Naive B cell (primary cell): Measurements from ENCODE around the gene PLEKHA3. TPM values are rescaled to one million over a fixed set of nuclear protein-coding genes. Genes with fewer than 3 reads are reported as not detected.

ENCODE experiments used
- ATAC-seq, 2 donors: fragments of 150-1000 bp; cut with Tn5 transposase; 2 replicates each; pipeline ENCODE4 v1.10.0; 2021; ENCODE audit warnings: low read depth in 2 of 2, mild to moderate bottlenecking in 2 of 2, moderate library complexity in 2 of 2
- DNase-seq: peaks from one replicate; pipeline ENCODE4 v3.0.0; 2022
- H3K27ac Mint-ChIP-seq, 6 donors: one replicate each; pipeline ENCODE4 v1.8.0; 2020 to 2022; ENCODE audit warnings: mild to moderate bottlenecking in 6 of 6, mixed read lengths in 6 of 6, moderate library complexity in 5 of 6, inconsistent platforms in 2 of 6
- H3K27me3 Mint-ChIP-seq, 3 donors: one replicate each; pipeline ENCODE4 v1.8.0; 2021 to 2022; ENCODE audit warnings: mixed read lengths in 3 of 3, mild to moderate bottlenecking in 1 of 3
- H3K36me3 Mint-ChIP-seq, 2 donors: one replicate each; pipeline ENCODE4 v1.8.0; 2020 to 2022; ENCODE audit warnings: mixed read lengths in 2 of 2, inconsistent platforms in 1 of 2, mild to moderate bottlenecking in 1 of 2
- H3K4me1 Mint-ChIP-seq, 3 donors: one replicate each; pipeline ENCODE4 v1.8.0; 2020 to 2022; ENCODE audit warnings: mixed read lengths in 3 of 3, inconsistent platforms in 1 of 3, mild to moderate bottlenecking in 1 of 3, moderate library complexity in 1 of 3
- H3K4me3 Mint-ChIP-seq, 8 donors: one replicate each; pipeline ENCODE4 v1.8.0; 2020 to 2022; ENCODE audit warnings: mild to moderate bottlenecking in 8 of 8, mixed read lengths in 8 of 8, moderate library complexity in 8 of 8, inconsistent platforms in 2 of 8
- H3K9me3 Mint-ChIP-seq, 7 donors: one replicate each; pipeline ENCODE4 v1.8.0; 2020 to 2022; ENCODE audit warnings: mixed read lengths in 7 of 7, mild to moderate bottlenecking in 5 of 7, inconsistent platforms in 2 of 7, moderate library complexity in 1 of 7
- polyA plus RNA-seq, 6 donors: library from polyadenylated mRNA; unstranded; fragments of 300-500 nt; fragmentation: Illumina TruSeq; gene quantifications; one replicate each; pipeline ENCODE4 v1.2.3, GENCODE V29; 2021; ENCODE audit warnings: low read depth in 6 of 6

Gene PLEKHA3
- polyA plus RNA-seq, 6 donors from 2014 or later = 20.9 to 23.8 (median 22.3) TPM

GRCh38 chr2:178484245-178485041 is 4.2 kb downstream of the PLEKHA3 start:
- H3K27ac Mint-ChIP-seq = peak overlapping the region in 1 of 6 donors; percentile 32
- H3K9me3 Mint-ChIP-seq = no peaks in the 10 kb centered on the region
- DNase-seq (no peak), ATAC-seq (no peak)
- no peak overlapping the region for H3K4me3 Mint-ChIP-seq
- H3K36me3 Mint-ChIP-seq = peaks cover 18 to 21% of the 10 kb centered on the region in 2 donors
- H3K4me1 Mint-ChIP-seq = peaks cover 26 to 50% (median 42%) of the 10 kb centered on the region in 3 donors
- no peaks in the 10 kb centered on the region for H3K27me3 Mint-ChIP-seq

- Mint-ChIP-seq H3K27ac (no peak overlapping the region), H3K4me1 (peaks cover 32 to 53% (median 38%) of the 10 kb centered on the region in 3 donors), H3K27me3 (no peaks in the 10 kb centered on the region), H3K4me3 (no peak overlapping the region), H3K36me3 (peaks cover 23 to 28% of the 10 kb centered on the region in 2 donors), H3K9me3 (no peaks in the 10 kb centered on the region)
- no peak for DNase-seq
- ATAC-seq = no peak
Observed at GRCh38 chr2:178485356-178485755, 5.1 kb downstream of the PLEKHA3 start.

- ATAC-seq (no peak), DNase-seq (no peak)
- H3K36me3 Mint-ChIP-seq = peaks cover 24 to 43% of the 10 kb centered on the region in 2 donors
- peaks cover 6 to 12% (median 10%) of the 10 kb centered on the region in 3 donors for H3K4me1 Mint-ChIP-seq
- H3K27me3 Mint-ChIP-seq = no peaks in the 10 kb centered on the region
- H3K9me3 Mint-ChIP-seq = no peaks in the 10 kb centered on the region
- H3K27ac Mint-ChIP-seq = peak overlapping the region in 1 of 6 donors; percentile 29
- H3K4me3 Mint-ChIP-seq = no peak overlapping the region
Observed at GRCh38 chr2:178491612-178492011, 11.4 kb downstream of the PLEKHA3 start.

GRCh38 chr2:178496049-178496448 is 15.8 kb downstream of the PLEKHA3 start:
- Mint-ChIP-seq H3K36me3 (peaks cover 18 to 31% of the 10 kb centered on the region in 2 donors), H3K27ac (peak overlapping the region in 2 of 6 donors; percentile 55 to 56), H3K4me1 (no peaks in the 10 kb centered on the region)

GRCh38 chr2:178498137-178498536 is 17.9 kb downstream of the PLEKHA3 start:
- ATAC-seq (no peak), DNase-seq (no peak)
- H3K9me3 Mint-ChIP-seq = no peaks in the 10 kb centered on the region
- no peaks in the 10 kb centered on the region for H3K4me1 Mint-ChIP-seq
- no peaks in the 10 kb centered on the region for H3K27me3 Mint-ChIP-seq
- peak overlapping the region in 1 of 6 donors; percentile 49 for H3K27ac Mint-ChIP-seq
- H3K4me3 Mint-ChIP-seq = no peak overlapping the region
- H3K36me3 Mint-ChIP-seq = peaks cover 28 to 43% of the 10 kb centered on the region in 2 donors

More at GRCh38 chr2:178496049-178496448, 15.8 kb downstream of the PLEKHA3 start:
- ATAC-seq = no peak
- DNase-seq = no peak
- Mint-ChIP-seq H3K9me3 (no peaks in the 10 kb centered on the region), H3K27me3 (no peaks in the 10 kb centered on the region), H3K4me3 (no peak overlapping the region)

- H3K9me3 Mint-ChIP-seq = no peaks in the 10 kb centered on the region
- H3K27ac Mint-ChIP-seq = peak overlapping the region in 1 of 6 donors; percentile 38
- DNase-seq (no peak), ATAC-seq (no peak)
- H3K36me3 Mint-ChIP-seq = peaks cover 28 to 36% of the 10 kb centered on the region in 2 donors
- no peaks in the 10 kb centered on the region for H3K27me3 Mint-ChIP-seq
- H3K4me3 Mint-ChIP-seq = no peak overlapping the region
- no peaks in the 10 kb centered on the region for H3K4me1 Mint-ChIP-seq
Observed at GRCh38 chr2:178499640-178500039, 19.4 kb downstream of the PLEKHA3 start.

GRCh38 chr2:178502751-178503150 is 22.5 kb downstream of the PLEKHA3 start:
- no peaks in the 10 kb centered on the region for H3K27me3 Mint-ChIP-seq
- no peak overlapping the region for H3K4me3 Mint-ChIP-seq
- H3K4me1 Mint-ChIP-seq = no peaks in the 10 kb centered on the region
- H3K27ac Mint-ChIP-seq = no peak overlapping the region
- ATAC-seq (no peak), DNase-seq (no peak)
- H3K36me3 Mint-ChIP-seq = peaks cover 17 to 21% of the 10 kb centered on the region in 2 donors
- no peaks in the 10 kb centered on the region for H3K9me3 Mint-ChIP-seq

GRCh38 chr2:178506101-178506500 is 25.8 kb downstream of the PLEKHA3 start:
- H3K4me1 Mint-ChIP-seq = no peaks in the 10 kb centered on the region
- no peak overlapping the region for H3K4me3 Mint-ChIP-seq
- DNase-seq (no peak), ATAC-seq (no peak)
- H3K36me3 Mint-ChIP-seq = peaks cover 9 to 13% of the 10 kb centered on the region in 2 donors
- no peaks in the 10 kb centered on the region for H3K9me3 Mint-ChIP-seq
- H3K27me3 Mint-ChIP-seq = no peaks in the 10 kb centered on the region
- H3K27ac Mint-ChIP-seq = no peak overlapping the region

GRCh38 chr2:178506524-178506923 is 26.3 kb downstream of the PLEKHA3 start:
- Mint-ChIP-seq H3K4me3 (no peak overlapping the region), H3K4me1 (no peaks in the 10 kb centered on the region), H3K9me3 (no peaks in the 10 kb centered on the region), H3K36me3 (peaks cover 11 to 13% of the 10 kb centered on the region in 2 donors), H3K27ac (peak overlapping the region in 2 of 6 donors; percentile 7 to 65), H3K27me3 (no peaks in the 10 kb centered on the region)
- DNase-seq = no peak
- no peak for ATAC-seq

- no peak overlapping the region for H3K4me3 Mint-ChIP-seq
- no peak for DNase-seq
- no peak for ATAC-seq
- H3K9me3 Mint-ChIP-seq = no peaks in the 10 kb centered on the region
- no peaks in the 10 kb centered on the region for H3K27me3 Mint-ChIP-seq
- H3K4me1 Mint-ChIP-seq = no peaks in the 10 kb centered on the region
- peaks cover 10 to 13% of the 10 kb centered on the region in 2 donors for H3K36me3 Mint-ChIP-seq
- peak overlapping the region in 1 of 6 donors; percentile 7 for H3K27ac Mint-ChIP-seq
Observed at GRCh38 chr2:178506949-178507348, 26.7 kb downstream of the PLEKHA3 start.

- Mint-ChIP-seq H3K27me3 (no peaks in the 10 kb centered on the region), H3K27ac (peak overlapping the region in 1 of 6 donors; percentile 24)
- no peak for ATAC-seq
Observed at GRCh38 chr2:178508646-178509045, 28.4 kb downstream of the PLEKHA3 start.

GRCh38 chr2:178510384-178510783 is 30.1 kb downstream of the PLEKHA3 start:
- ATAC-seq (no peak), DNase-seq (no peak)
- Mint-ChIP-seq H3K36me3 (peaks cover 11 to 15% of the 10 kb centered on the region in 2 donors), H3K9me3 (no peaks in the 10 kb centered on the region), H3K4me3 (no peak overlapping the region), H3K27ac (no peak overlapping the region), H3K27me3 (no peaks in the 10 kb centered on the region), H3K4me1 (no peaks in the 10 kb centered on the region)

More at GRCh38 chr2:178508646-178509045, 28.4 kb downstream of the PLEKHA3 start:
- Mint-ChIP-seq H3K4me3 (no peak overlapping the region), H3K36me3 (peaks cover 11 to 15% of the 10 kb centered on the region in 2 donors), H3K9me3 (no peaks in the 10 kb centered on the region), H3K4me1 (no peaks in the 10 kb centered on the region)
- DNase-seq = no peak

GRCh38 chr2:178512484-178512883 is 32.2 kb downstream of the PLEKHA3 start:
- H3K27ac Mint-ChIP-seq = no peak overlapping the region
- H3K4me3 Mint-ChIP-seq = no peak overlapping the region
- no peaks in the 10 kb centered on the region for H3K27me3 Mint-ChIP-seq
- H3K36me3 Mint-ChIP-seq = peaks cover 11 to 15% of the 10 kb centered on the region in 2 donors
- DNase-seq (no peak), ATAC-seq (no peak)
- no peaks in the 10 kb centered on the region for H3K4me1 Mint-ChIP-seq
- no peaks in the 10 kb centered on the region for H3K9me3 Mint-ChIP-seq

GRCh38 chr2:178513876-178514275 is 33.6 kb downstream of the PLEKHA3 start:
- Mint-ChIP-seq H3K4me3 (no peak overlapping the region), H3K27ac (no peak overlapping the region), H3K4me1 (no peaks in the 10 kb centered on the region), H3K27me3 (no peaks in the 10 kb centered on the region), H3K36me3 (peaks cover 11 to 15% of the 10 kb centered on the region in 2 donors), H3K9me3 (no peaks in the 10 kb centered on the region)
- no peak for ATAC-seq
- DNase-seq = no peak
